ENCODE data around the gene NTN4. TPM values are rescaled to one million over a fixed set of nuclear protein-coding genes. Genes with fewer than 3 reads are reported as not detected.
A peak's percentile ranks its signal among the peaks of the same experiment; 100 is the strongest.

NTN4 gene
- total RNA-seq, 1 experiment from 2014 or later = 9.6 TPM

- Histone ChIP-seq H3K27me3 (replicated peaks; ENCODE audit: insufficient read depth, low read depth, low read length, poor library complexity) (no peaks in the 10 kb centered on the region), H3K4me3 (ENCODE audit: low read depth, low read length, poor library complexity, severe bottlenecking) (no peak overlapping the region), H3K4me1 (ENCODE audit: insufficient read depth, low read length, poor library complexity, severe bottlenecking) (no peaks in the 10 kb centered on the region), H3K27ac (ENCODE audit: low read depth, low read length, poor library complexity, severe bottlenecking) (no peak overlapping the region), H3K36me3 (ENCODE audit: insufficient read depth, low read length, poor library complexity, severe bottlenecking) (no peaks in the 10 kb centered on the region), H3K9me3 (ENCODE audit: low read depth, low read length, poor library complexity, severe bottlenecking) (no peaks in the 10 kb centered on the region)
- no peak for DNase-seq (ENCODE audit: low spot score)
- ChIA-PET POLR2A (ENCODE audit: low non-redundant PET) (no interaction called here), CTCF (no interaction called here)
- intact Hi-C loops (cut with micrococcal nuclease; ENCODE audit: unreplicated experiment) = no loop called here
- TF ChIP-seq EZH2 (IDR thresholded peaks at IDR 0.05; ENCODE audit: borderline replicate concordance, low read depth, low read length, poor library complexity, severe bottlenecking) = no peak
- no peak for TF ChIP-seq CTCF (conservative IDR thresholded peaks at IDR 0.05; ENCODE audit: low read depth, low read length)
- BruUV-seq (replicated peaks) = no TSS peak
These were observed 166.0 kb downstream of the NTN4 start for GRCh38 chr12:95624589-95624988.

GRCh38 chr12:95623554-95624170 is 166.9 kb downstream of the NTN4 start:
- Histone ChIP-seq H3K9me3 (ENCODE audit: low read depth, low read length, poor library complexity, severe bottlenecking) (no peaks in the 10 kb centered on the region), H3K4me3 (ENCODE audit: low read depth, low read length, poor library complexity, severe bottlenecking) (no peak overlapping the region), H3K27ac (ENCODE audit: low read depth, low read length, poor library complexity, severe bottlenecking) (no peak overlapping the region), H3K36me3 (ENCODE audit: insufficient read depth, low read length, poor library complexity, severe bottlenecking) (no peaks in the 10 kb centered on the region), H3K4me1 (ENCODE audit: insufficient read depth, low read length, poor library complexity, severe bottlenecking) (no peaks in the 10 kb centered on the region), H3K27me3 (replicated peaks; ENCODE audit: insufficient read depth, low read depth, low read length, poor library complexity) (no peaks in the 10 kb centered on the region)
- no TSS peak for BruUV-seq (replicated peaks)
- intact Hi-C loops (cut with micrococcal nuclease; ENCODE audit: unreplicated experiment) = loop anchor here (1.0 kb wide), 1 partner anchor 192 kb away; no protein-coding TSS in a partner anchor
- POLR2A ChIA-PET (ENCODE audit: low non-redundant PET) = no interaction called here
- TF ChIP-seq EZH2 (IDR thresholded peaks at IDR 0.05; ENCODE audit: borderline replicate concordance, low read depth, low read length, poor library complexity, severe bottlenecking) = no peak
- peak; percentile 94 for TF ChIP-seq CTCF (conservative IDR thresholded peaks at IDR 0.05; ENCODE audit: low read depth, low read length)
- DNase-seq (ENCODE audit: low spot score) = peak; percentile 86
- CTCF ChIA-PET = interaction anchor here (0.5 kb wide), 1 partner anchor 1974 kb away, joined by 12 read pairs; no protein-coding TSS in a partner anchor

GRCh38 chr12:95622879-95623278 is 167.7 kb downstream of the NTN4 start:
- Histone ChIP-seq H3K27me3 (replicated peaks; ENCODE audit: insufficient read depth, low read depth, low read length, poor library complexity) (no peaks in the 10 kb centered on the region), H3K27ac (ENCODE audit: low read depth, low read length, poor library complexity, severe bottlenecking) (no peak overlapping the region), H3K36me3 (ENCODE audit: insufficient read depth, low read length, poor library complexity, severe bottlenecking) (no peaks in the 10 kb centered on the region), H3K4me1 (ENCODE audit: insufficient read depth, low read length, poor library complexity, severe bottlenecking) (no peaks in the 10 kb centered on the region), H3K4me3 (ENCODE audit: low read depth, low read length, poor library complexity, severe bottlenecking) (no peak overlapping the region), H3K9me3 (ENCODE audit: low read depth, low read length, poor library complexity, severe bottlenecking) (no peaks in the 10 kb centered on the region)
- CTCF ChIA-PET = interaction anchor here (0.5 kb wide), 1 partner anchor 1974 kb away, joined by 12 read pairs; no protein-coding TSS in a partner anchor
- intact Hi-C loops (cut with micrococcal nuclease; ENCODE audit: unreplicated experiment) = loop anchor here (1.0 kb wide), 1 partner anchor 192 kb away; no protein-coding TSS in a partner anchor
- no TSS peak for BruUV-seq (replicated peaks)
- no peak for DNase-seq (ENCODE audit: low spot score)
- TF ChIP-seq EZH2 (IDR thresholded peaks at IDR 0.05; ENCODE audit: borderline replicate concordance, low read depth, low read length, poor library complexity, severe bottlenecking) (no peak), CTCF (conservative IDR thresholded peaks at IDR 0.05; ENCODE audit: low read depth, low read length) (no peak)
- POLR2A ChIA-PET (ENCODE audit: low non-redundant PET) = no interaction called here
